GM19023 (cell line): ENCODE data around the gene PTPRA.
"Not testable (repeated sequence)": the region's sequence is repeated elsewhere in the genome, so short reads cannot be mapped to it uniquely, and the experiment has no call there.

Experiments used
- ATAC-seq: cut with Tn5 transposase; IDR thresholded peaks from one replicate; pipeline ENCODE4 v1.9.1; 2021; ENCODE audit warnings: mild to moderate bottlenecking, moderate library complexity; ENCODE audit not compliant: unreplicated experiment

PTPRA gene

GRCh38 chr20:2883726-2884637 is 10.7 kb downstream of the PTPRA start:
- ATAC-seq, result no peak

- ATAC-seq, result no peak
These were observed 14.4 kb downstream of the PTPRA start for GRCh38 chr20:2887715-2888114.

DNA sequence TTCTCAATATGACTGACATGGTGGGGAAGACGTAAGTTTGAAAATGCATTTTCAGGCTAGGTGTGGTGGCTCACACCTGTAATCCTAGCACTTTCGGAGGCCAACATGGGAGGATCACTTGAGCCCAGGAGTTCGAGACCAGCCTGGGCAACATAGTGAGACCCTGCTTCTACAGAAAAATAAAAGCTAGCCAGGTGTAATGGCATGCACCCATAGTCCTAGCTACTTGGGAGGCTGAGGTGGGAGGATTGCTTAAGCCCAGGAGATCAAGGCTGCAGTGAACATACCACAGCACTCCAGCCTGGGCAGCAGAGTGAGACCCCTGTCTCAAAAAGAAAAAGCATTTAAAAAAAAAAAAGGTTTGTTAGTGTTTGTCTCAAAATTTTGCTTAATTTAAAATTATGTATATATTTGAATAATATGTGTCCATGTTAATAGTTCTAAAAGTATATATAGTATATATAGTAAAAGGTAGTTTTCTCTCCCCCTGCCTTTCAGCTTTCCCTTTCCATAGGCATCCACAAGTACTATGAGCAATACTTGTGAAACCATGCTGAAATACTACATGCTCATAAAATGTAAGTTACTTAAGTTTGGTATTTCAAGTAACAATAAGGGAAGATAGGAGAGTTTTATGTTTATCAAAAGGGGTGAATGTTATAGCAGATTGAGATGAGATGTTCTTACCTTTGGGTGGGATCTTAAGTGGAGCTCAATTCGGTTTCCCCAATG is 15.1 kb downstream of the PTPRA start:
- ATAC-seq, result no peak

DNA sequence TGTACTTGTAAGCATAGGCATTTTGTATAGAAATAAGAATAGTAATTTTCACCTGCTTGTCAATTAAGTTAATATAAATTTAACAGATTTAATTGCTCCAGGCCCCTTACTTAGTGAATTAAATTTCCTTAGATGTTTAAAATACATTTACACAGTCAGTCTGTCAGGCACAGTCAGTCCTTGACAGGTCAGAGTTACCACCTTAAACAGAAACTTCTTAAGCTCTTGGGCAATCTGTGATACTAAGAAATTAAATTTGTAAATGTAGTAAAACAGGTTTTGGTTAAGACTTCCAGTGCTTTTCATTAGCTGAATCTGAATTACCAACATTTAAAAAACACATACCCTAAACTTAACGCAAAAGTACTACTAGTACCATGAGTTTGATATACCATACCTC is 15.9 kb downstream of the PTPRA start:
- ATAC-seq, result no peak

DNA sequence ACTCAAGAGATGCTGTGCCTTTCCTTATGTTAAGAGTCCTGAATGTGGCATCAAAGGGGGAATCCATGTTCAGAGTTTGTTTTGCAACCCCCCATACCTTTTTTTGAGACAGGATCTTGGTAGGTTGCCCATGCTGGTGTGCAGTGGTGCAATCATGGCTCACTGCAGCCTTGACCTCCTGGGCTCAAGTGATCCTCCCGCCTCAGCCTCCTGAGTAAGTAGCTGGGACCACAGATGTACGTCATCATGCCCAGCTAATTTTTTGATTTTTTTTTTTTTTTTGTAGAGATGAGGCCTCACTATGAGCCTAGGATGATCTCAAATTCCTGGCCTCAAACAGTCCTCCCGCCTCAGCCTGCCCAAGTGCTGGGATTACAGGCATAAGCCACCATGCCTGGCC is 16.5 kb downstream of the PTPRA start:
- ATAC-seq, result no peak

GRCh38 chr20:2890742-2891141 is 17.5 kb downstream of the PTPRA start:
- ATAC-seq, result no peak

- no peak for ATAC-seq
These were observed 18.1 kb downstream of the PTPRA start for GRCh38 chr20:2891343-2891742.

DNA sequence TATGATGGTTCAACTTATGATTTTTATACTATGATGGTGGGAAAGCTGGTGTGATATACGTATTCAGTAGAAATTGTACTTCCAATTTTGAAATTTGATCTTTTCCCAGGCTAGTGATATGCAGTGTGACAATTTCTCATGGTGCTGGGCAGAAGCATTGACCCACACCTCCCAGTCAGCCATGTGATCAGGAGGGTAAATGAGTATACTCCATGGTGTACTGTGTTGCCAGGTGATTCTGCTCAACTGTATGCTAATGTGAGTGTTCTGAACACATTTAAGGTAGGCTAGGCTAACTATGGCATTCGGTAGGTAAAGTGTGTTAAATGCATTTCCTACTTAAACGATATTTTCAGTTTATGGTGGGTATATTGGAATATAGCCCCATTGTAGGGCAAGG is 19.1 kb downstream of the PTPRA start:
- no peak for ATAC-seq

GRCh38 chr20:2894221-2894620 is 20.9 kb downstream of the PTPRA start:
- no peak for ATAC-seq

DNA sequence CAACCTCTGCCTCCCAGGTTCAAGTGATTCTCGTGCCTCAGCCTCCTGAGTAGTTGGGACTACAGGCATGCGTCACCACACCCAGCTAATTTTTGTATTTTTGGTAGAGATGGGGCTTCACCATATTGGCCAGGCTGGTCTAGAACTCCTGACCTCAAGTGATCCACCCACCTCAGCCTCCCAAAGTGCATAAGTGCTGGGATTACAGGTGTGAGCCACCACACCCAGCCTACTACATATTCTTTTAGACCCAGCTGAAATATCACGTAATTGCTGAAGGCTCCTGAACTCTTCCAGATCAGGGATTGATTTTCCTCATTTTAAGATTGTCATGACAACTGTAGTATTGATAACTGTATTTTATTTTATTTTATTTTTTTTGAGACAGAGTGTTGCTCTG is 21.9 kb downstream of the PTPRA start:
- not testable (repeated sequence) for ATAC-seq

GRCh38 chr20:2899243-2899642 is 26.0 kb downstream of the PTPRA start:
- no peak for ATAC-seq

DNA sequence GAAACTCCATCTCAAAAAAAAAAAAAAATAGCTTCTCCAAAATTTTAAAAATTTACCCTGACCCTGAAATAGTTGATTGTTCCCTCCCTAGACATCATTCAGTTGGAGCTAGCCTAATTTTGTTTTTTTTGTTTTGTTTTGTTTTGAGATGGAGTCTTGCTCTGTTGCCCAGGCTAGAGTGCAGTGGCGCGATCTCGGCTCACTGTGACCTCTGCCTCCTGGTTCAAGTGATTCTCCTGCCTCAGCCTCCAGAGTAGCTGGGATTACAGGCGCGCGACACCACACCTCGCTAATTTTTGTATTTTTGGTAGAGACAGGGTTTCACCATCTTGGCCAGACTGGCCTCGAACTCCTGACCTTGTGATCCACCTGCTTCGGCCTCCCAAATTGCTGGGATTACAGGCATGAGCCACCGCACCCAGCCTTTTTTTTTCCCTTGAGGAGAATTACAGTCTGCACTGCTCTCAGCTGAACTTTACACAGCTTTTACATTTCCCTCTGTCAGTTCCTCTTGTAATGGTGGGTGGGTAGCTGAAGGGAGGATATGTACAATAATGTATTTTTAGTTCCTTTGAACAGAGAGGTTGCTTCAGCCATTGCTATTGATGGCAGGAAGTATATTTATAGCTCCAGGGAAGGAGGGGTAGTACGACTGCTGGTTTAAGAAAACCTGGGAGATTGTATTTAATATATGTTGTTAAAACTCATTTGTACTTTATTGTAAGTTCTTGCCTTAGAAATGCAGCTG is 27.7 kb downstream of the PTPRA start:
- ATAC-seq, result no peak

GRCh38 chr20:2902291-2902690 is 29.0 kb downstream of the PTPRA start:
- ATAC-seq, result no peak

GRCh38 chr20:2902818-2903217 is 29.5 kb downstream of the PTPRA start:
- no peak for ATAC-seq

- ATAC-seq, result no peak
These were observed 30.4 kb downstream of the PTPRA start for GRCh38 chr20:2903686-2904085.

GRCh38 chr20:2907519-2907918 is 34.2 kb downstream of the PTPRA start:
- no peak for ATAC-seq

GRCh38 chr20:2909953-2910352 is 36.7 kb downstream of the PTPRA start:
- ATAC-seq, result no peak

DNA sequence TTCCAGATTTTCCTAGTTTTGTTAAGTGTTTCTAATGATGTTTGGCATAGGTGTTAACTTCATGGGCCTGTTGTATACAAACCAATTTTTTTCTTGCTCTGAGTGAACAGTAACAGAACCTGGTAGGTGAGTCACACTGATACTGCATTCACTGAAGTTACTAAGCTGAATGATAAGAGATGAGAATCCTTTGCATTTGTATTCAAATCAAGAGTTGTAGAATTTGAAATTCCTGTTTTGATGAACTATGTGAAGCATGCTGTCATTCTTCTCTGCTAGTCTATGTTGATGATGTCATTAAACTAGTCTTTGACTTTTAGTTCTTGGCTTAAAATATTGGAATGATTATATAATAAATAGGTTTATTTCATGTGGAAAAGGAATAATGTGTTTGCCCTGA is 37.9 kb downstream of the PTPRA start:
- no peak for ATAC-seq

DNA sequence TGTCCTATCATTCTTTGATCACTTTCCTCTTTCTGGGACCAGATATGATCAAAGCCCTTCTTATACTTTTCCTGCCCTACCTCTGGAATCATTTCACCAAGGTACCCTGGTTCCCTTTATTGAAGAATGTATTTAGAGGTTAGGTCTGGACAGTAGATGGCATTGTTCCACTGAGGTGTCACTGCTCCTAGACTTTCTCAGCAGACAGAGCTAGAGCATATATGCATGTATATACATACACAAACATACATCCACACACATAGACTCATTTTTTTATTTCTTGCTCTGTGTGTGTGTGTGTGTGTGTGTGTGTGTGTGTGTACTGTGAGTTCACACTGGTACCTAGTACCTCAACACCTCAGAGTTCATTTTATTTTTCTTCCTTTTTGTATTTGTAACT is 40.9 kb downstream of the PTPRA start:
- no peak for ATAC-seq

DNA sequence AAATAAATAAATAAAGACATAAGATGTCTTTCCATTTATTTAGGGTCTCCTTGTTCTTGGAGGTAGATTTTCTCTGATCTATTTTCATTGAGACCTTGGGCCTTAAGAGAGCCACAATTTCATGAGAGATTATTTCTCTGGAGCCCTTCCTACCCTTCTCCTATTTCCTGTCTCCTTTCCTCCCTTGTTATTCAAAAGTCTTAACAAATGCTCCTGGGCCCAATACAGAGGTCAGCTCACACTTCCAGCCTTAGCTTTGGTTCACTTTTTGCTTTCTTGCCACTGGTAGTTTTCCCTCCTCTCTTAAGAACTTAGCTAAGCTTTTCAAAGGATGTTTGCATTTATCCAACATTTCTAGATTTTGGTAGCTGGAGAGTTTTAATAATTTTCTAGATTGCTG is 44.0 kb downstream of the PTPRA start:
- no peak for ATAC-seq
